Inferior parietal cortex (tissue), 1 donor: ENCODE data around the gene PTPRJ.

Experiments
- DNase-seq: peaks from one replicate; pipeline ENCODE4 v3.0.0-alpha.2; 2016; ENCODE audit errors: extremely low spot score

The PTPRJ gene

GRCh38 chr11:48037709-48038468, 57.5 kb downstream of the PTPRJ start:
- no peak for DNase-seq

DNA sequence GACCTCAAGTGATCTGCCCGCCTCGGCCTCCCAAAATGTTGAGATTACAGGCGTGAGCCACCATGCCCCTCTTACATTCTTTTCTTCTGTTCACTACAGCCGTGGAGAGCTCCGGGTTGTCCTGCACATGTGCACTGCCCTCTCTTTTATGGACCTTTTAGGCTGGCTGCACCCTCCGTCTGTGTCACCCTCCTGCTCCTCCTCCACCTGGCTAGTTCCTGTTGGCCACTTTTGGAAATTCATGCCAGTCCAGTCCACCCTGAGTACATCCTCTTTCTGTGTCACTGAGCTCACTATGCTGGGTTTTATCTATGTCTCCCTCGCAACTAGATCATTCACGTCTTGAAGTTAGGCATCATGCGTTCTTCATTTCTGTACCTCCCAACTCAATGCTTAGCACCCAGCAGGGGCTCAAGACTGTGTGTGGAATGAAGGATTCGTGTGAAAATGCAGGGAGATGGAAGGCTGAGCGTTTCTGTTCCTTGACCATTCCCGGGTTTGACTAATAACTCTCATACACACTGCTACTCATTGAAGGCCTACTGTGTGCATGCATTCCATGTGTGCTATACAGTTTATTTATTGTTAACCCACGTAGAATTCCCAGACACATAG, 60.6 kb downstream of the PTPRJ start:
- no peak for DNase-seq

- DNase-seq = peak; percentile 80
Observed at GRCh38 chr11:48041877-48042695, 61.7 kb downstream of the PTPRJ start.

GRCh38 chr11:48043111-48043990, 63.0 kb downstream of the PTPRJ start:
- DNase-seq = no peak

DNA sequence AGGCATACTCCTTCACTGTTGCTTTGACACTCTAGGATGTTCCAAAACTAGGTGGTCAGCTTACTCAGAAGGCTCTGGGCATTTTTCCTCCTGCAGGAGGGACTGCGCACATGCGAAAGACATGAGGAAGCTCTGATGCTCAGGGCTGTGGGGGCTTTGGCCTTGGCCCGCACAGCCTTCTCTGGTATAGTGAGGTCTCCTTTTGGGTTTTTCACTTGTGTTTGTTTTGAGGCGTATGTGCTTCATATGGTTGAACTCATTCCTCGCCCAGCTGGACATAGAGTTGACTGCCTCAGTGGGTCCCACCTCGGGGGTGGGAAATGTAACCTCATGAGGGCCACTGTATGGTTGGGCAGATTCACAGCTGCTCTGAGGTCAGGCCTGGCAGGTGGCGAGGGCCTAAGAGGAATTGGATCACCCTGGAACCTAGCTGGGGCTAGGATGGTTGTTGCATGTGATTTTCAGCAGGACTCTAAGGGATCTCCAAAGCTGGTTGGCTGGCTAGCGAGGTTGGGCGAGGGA, 63.7 kb downstream of the PTPRJ start:
- no peak for DNase-seq

DNA sequence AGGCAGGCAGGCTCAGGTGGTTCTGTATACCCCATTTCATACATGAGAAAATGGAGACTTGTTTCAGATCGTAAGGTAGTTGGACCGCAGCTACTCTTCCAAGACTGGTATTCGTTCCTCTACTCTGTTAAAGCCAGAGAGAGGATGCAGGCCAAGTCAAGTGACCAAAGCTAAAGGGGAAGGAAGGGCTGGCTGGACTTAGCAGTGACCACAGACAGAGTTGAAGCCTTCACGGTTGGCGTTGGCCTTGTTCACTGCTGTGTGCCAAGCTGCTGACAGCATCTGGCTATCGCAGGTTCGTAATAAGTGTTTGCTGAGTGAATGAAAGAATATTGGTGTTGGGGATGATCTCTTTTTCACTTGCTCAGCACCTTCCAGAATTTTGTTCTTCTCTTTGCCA, 64.2 kb downstream of the PTPRJ start:
- DNase-seq = no peak

GRCh38 chr11:48045536-48045935, 65.2 kb downstream of the PTPRJ start:
- no peak for DNase-seq

DNA sequence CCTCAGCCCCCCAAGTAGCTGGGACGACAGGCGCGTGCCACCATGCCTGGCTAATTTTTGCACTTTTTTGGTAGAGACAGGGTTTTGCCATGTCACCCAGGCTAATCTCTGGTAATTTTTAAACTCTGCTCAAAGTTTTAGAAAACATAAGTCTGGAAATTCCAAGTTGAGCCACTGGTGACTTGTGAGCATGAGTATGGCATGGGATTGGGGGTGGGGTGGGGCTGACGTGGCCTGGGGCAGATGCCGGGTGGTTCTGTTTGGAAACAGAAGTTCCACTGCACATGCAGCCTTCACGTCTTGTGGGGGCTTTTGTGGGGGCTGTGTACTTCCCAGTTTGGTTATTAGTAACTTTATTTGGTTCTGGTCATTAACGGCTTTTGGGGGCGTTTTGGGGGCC, 67.3 kb downstream of the PTPRJ start:
- DNase-seq = no peak

DNA sequence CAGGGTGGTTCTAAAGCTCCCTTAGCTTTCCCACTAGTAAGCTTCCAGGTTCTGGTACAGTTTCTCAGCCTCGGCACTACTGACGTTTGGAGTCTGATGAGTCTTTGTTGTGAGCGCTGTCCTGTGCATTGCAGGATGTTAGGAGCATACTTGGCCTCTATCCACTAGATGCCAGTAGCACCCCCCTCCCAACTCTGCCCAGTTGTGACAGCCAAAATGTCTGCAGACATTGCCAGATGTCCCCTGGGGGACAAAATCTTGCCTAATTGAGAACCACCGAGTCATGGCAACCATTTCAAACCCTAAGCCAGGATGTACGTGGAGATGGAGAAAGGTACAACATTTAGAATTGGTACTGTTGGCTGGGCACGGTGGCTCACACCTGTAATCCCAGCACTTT, 68.7 kb downstream of the PTPRJ start:
- DNase-seq = no peak

DNA sequence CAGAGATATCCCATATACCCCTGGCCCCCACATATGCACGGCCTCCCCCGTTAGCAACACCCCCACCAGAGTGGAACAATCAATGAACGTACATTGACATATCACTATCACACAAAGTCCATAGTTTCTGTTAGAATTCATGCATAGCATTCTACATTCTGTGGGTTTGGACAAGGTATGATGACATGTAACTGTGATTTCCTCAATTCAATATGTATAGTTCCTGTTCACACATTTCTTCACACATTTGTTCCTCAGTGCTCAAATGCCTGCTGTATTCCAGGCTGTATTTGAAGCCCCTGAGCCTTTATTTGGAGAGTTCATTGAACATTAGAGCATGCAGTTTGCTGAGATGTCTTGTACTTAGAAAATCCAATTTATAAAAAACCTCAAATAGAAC, 69.9 kb downstream of the PTPRJ start:
- no peak for DNase-seq

DNA sequence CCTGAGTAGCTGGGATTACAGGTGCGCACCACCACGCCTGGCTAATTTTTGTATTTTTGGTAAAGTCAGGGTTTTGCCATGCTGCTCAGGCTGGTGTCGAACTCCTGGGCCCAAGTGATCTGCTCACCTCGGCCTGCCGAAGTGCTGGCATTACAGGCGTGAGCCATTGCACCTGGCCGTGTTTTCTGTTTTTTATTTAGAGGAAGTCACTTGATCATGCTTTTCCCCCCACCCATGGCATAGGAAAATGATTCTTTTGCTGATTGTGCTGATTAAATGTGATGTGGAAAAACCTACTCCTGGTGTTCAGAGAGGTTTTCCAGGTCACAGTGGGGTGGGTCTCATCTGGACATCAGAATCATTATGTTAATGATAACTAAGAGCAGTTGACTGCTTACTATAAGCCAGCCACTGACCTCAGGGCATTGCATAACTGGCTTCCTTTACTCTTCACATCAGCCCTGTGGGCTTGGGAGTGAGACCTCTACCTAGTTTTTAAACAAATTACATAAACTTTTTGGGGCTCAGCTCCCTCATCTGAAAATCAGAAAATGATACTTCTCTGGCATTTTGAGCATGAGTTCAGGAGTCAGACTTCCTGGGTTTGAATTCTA, 71.0 kb downstream of the PTPRJ start:
- DNase-seq = no peak

GRCh38 chr11:48052183-48053044, 72.1 kb downstream of the PTPRJ start:
- DNase-seq = no peak

GRCh38 chr11:48054994-48055291, 74.6 kb downstream of the PTPRJ start:
- no peak for DNase-seq

GRCh38 chr11:48055292-48056132, 75.2 kb downstream of the PTPRJ start:
- no peak for DNase-seq

GRCh38 chr11:48056325-48057183, 76.2 kb downstream of the PTPRJ start:
- DNase-seq = no peak

GRCh38 chr11:48058064-48058463, 77.7 kb downstream of the PTPRJ start:
- no peak for DNase-seq

- no peak for DNase-seq
Observed at GRCh38 chr11:48058788-48059187, 78.4 kb downstream of the PTPRJ start.

- DNase-seq = no peak
Observed at GRCh38 chr11:48062649-48063048, 82.3 kb downstream of the PTPRJ start.
